Progenitor cell of endocrine pancreas (in vitro differentiated cells): ENCODE measurements around the gene GOLPH3. TPM values are rescaled to one million over a fixed set of nuclear protein-coding genes. Genes with fewer than 3 reads are reported as not detected.

Experiments
- DNase-seq: peaks from one replicate; pipeline ENCODE4 v3.0.0; 2021; ENCODE audit warnings: low spot score; ENCODE audit not compliant: unreplicated experiment
- H3K27ac Mint-ChIP-seq: 2 replicates; pipeline ENCODE4 v1.8.0; 2021; ENCODE audit warnings: mild to moderate bottlenecking, moderate library complexity, mixed read lengths
- H3K27me3 Mint-ChIP-seq: 2 replicates; pipeline ENCODE4 v1.8.0; 2021; ENCODE audit warnings: mixed read lengths
- H3K36me3 Mint-ChIP-seq: 2 replicates; pipeline ENCODE4 v1.8.0; 2022; ENCODE audit warnings: mixed read lengths; ENCODE audit not compliant: insufficient read depth
- H3K4me1 Mint-ChIP-seq: 2 replicates; pipeline ENCODE4 v1.8.0; 2021; ENCODE audit warnings: low read depth, mixed read lengths
- H3K4me3 Mint-ChIP-seq: 2 replicates; pipeline ENCODE4 v1.8.0; 2021; ENCODE audit warnings: low read depth, mild to moderate bottlenecking, moderate library complexity, mixed read lengths
- H3K9me3 Mint-ChIP-seq: 2 replicates; pipeline ENCODE4 v1.8.0; 2021; ENCODE audit warnings: low read depth, mixed read lengths
- total RNA-seq: library from RNA; stranded (reverse); gene quantifications from 2 replicates; pipeline ENCODE4 v1.2.1, GENCODE V29; 2021
- TF ChIP-seq, protein P1 (sequence below): fragments of 200-600 bp; sonication (generic); IDR thresholded peaks from one replicate; pipeline ENCODE4 v1.5.0; 2021; ENCODE audit warnings: antibody characterized with exemption, mild to moderate bottlenecking; ENCODE audit not compliant: unreplicated experiment

The GOLPH3 gene
- total RNA-seq, 1 donor from 2014 or later, result 80.8 TPM

DNA sequence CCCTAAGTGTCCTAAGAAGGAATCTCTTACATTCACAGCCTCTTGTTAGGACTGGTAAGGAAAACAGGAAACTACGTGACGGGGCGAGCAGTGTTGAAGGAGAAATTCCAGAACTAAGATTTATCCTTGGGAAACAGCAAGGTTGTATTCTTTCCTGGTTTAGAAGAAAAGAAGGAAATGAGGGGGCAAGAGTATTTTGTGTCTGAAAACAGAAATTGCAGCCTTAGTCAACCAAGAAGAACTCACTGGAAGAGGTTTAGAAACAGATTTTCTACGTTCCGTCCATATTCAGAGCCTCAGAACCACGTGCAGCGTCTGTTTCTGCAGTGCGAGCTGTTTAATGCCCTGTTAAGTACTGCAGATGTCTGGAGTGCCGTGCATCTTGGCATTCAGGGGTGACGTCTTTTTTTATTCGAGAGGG lies 75.2 kb downstream of the GOLPH3 start:
- H3K9me3 Mint-ChIP-seq, result no peaks in the 10 kb centered on the region
- H3K36me3 Mint-ChIP-seq, result peaks cover 18% of the 10 kb centered on the region
- DNase-seq, result no peak
- no peak overlapping the region for H3K27ac Mint-ChIP-seq
- no peak overlapping the region for H3K4me3 Mint-ChIP-seq
- peaks cover 5% of the 10 kb centered on the region for H3K4me1 Mint-ChIP-seq
- TF ChIP-seq, protein P1, sequence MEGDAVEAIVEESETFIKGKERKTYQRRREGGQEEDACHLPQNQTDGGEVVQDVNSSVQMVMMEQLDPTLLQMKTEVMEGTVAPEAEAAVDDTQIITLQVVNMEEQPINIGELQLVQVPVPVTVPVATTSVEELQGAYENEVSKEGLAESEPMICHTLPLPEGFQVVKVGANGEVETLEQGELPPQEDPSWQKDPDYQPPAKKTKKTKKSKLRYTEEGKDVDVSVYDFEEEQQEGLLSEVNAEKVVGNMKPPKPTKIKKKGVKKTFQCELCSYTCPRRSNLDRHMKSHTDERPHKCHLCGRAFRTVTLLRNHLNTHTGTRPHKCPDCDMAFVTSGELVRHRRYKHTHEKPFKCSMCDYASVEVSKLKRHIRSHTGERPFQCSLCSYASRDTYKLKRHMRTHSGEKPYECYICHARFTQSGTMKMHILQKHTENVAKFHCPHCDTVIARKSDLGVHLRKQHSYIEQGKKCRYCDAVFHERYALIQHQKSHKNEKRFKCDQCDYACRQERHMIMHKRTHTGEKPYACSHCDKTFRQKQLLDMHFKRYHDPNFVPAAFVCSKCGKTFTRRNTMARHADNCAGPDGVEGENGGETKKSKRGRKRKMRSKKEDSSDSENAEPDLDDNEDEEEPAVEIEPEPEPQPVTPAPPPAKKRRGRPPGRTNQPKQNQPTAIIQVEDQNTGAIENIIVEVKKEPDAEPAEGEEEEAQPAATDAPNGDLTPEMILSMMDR, result no peak
- no peaks in the 10 kb centered on the region for H3K27me3 Mint-ChIP-seq

DNA sequence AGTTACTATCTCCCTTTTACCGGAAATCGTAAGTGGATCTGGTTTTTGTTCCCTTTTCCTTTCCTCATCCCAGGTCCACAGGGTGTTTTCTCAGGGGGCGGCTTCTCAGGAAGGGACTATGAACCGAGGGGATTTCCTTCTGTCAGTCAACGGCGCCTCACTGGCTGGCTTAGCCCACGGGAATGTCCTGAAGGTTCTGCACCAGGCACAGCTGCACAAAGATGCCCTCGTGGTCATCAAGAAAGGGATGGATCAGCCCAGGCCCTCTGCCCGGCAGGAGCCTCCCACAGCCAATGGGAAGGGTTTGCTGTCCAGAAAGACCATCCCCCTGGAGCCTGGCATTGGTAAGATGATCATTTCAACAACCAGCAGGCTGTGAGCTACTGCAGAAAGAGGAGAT lies 75.8 kb downstream of the GOLPH3 start:
- Mint-ChIP-seq H3K27me3 (no peaks in the 10 kb centered on the region), H3K4me1 (peaks cover 5% of the 10 kb centered on the region), H3K4me3 (no peak overlapping the region), H3K36me3 (peaks cover 18% of the 10 kb centered on the region), H3K9me3 (no peaks in the 10 kb centered on the region), H3K27ac (no peak overlapping the region)
- TF ChIP-seq, protein P1, result no peak
- DNase-seq, result no peak

DNA sequence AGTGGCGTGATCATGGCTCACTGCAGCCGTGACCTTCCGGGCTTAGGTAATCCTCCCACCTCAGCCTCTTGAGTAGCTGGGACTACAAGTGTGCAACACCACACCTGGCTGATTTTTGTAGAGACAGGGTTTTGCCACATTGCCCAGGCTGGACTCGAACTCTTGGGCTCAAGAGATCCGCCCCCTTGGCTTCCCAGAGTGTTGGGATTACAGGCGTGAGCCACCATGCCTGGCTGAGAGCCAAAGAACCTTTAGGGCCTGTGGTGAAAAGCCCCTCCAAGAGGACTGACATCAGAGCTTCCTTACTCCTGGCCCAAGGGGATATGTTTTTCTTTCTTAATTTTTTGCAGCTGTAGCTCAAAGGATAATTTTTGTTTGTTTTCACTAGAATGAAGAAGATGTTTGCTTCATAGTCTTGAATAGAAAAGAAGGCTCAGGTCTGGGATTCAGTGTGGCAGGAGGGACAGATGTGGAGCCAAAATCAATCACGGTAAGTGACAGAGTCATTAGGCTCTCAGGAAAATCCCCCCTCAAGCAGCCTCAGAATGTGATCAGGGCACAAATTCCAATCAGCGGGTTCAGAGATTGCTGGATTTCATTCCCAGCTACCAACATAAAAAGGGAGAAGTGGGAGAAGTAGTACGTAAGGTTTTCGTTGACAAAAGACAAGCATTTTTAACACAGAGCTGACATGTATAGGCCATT lies 77.1 kb downstream of the GOLPH3 start:
- no peak overlapping the region for H3K27ac Mint-ChIP-seq
- no peaks in the 10 kb centered on the region for H3K27me3 Mint-ChIP-seq
- no peak overlapping the region for H3K4me3 Mint-ChIP-seq
- TF ChIP-seq, protein P1, result no peak
- H3K4me1 Mint-ChIP-seq, result peaks cover 5% of the 10 kb centered on the region
- H3K36me3 Mint-ChIP-seq, result peaks cover 13% of the 10 kb centered on the region
- no peak for DNase-seq
- H3K9me3 Mint-ChIP-seq, result no peaks in the 10 kb centered on the region

DNA sequence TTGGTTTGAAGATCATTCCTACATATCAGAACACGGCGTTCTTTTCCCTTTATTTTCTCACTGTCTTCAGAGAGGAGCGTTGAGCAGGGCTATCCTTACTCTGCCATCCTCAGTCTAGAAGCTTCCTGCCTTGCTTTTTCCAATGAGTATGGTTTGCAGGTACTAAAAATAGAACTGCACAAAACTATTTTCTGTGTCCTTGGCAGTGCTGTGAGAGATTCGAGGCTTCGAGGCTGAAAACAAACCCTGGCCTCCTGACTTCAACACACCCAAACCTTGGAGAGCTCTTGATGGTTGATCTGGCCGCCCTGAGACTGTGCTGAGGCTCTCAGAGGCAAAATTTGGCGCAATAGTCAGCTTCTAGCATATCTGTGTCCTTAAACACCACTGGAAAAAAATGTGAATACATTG lies 78.9 kb downstream of the GOLPH3 start:
- Mint-ChIP-seq H3K4me3 (no peak overlapping the region), H3K27me3 (no peaks in the 10 kb centered on the region), H3K4me1 (peaks cover 5% of the 10 kb centered on the region), H3K36me3 (peaks cover 9% of the 10 kb centered on the region), H3K9me3 (no peaks in the 10 kb centered on the region), H3K27ac (no peak overlapping the region)
- DNase-seq, result no peak
- TF ChIP-seq, protein P1, result no peak

DNA sequence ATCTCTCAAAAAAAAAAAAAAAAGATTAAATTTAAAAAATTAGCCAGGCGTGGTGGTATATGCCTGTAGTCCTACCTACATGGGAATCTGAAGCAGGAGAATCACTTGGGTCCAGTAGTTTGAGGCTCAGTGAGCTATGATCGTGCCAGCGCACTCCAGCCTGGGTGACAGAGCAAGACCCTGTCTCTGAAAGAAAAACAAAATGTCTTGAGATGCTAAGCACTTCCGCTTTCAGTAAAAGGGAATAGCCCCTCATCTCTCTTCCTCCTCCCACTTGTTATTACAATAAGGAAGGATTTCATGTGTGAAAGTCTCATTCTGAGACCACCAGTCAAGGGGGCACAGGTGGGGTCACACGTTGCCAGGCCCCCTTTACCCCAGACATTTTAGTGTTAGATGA lies 79.4 kb downstream of the GOLPH3 start:
- H3K4me1 Mint-ChIP-seq, result peaks cover 5% of the 10 kb centered on the region
- H3K9me3 Mint-ChIP-seq, result no peaks in the 10 kb centered on the region
- H3K27ac Mint-ChIP-seq, result no peak overlapping the region
- H3K36me3 Mint-ChIP-seq, result peaks cover 6% of the 10 kb centered on the region
- H3K4me3 Mint-ChIP-seq, result no peak overlapping the region
- H3K27me3 Mint-ChIP-seq, result no peaks in the 10 kb centered on the region
- TF ChIP-seq, protein P1, result no peak
- no peak for DNase-seq
